ENCODE results near the gene MEIG1.
"Not testable (repeated sequence)": the region's sequence is repeated elsewhere in the genome, so short reads cannot be mapped to it uniquely, and the experiment has no call there.

The MEIG1 gene

DNA sequence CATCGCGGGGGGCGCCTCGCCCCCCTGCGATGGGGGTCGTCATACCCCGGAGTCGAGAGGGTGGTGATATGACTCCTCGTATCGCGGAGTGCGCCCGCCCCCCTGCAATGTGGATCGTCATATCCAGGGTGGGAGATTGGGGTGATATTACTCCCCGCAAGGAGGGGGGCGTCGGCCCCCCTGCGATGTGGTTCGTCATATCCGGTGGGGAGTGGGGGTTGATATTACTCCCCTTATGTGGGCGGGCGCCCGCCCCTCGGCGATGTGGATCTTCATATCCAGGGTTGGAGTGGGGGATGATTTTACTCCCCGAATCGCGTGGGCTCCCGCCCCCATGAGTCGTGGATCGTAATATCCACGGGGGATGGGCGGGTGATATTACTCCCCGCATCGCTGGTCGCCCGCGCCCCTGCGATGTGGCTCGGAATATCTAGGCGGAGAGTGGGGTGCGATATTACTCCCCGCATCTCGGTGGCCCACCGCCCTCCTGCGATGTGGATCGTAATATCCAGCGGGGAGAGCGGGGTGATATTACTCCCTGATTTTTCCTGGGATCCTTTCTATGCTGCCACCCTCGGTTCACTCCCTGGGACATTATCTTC lies 36.9 kb downstream of the MEIG1 start:
- H3K4me3 ChIP-seq (ENCODE audit: low read length): peak overlapping the region; percentile 1; the same call in 1 of the 2 replicates

DNA sequence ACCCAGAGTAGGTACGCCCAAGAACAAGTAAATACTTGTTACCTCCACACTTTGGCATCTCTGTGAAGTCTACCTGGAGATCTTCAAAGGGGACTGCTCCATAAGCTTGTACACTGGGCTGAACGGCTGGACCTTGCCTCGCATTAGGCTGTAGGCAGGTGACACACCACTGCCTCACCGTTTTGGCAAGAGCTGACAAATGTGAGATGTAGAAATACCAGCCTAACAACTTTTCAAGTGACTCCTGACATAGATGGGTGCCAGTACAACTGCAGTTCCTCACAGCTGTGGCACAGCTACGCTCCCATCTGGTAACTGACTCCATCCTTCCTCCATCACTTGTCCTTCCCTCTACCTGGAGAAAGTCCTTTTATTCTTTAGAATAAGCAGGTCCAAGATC lies 54.3 kb downstream of the MEIG1 start:
- not testable (repeated sequence) for H3K4me3 ChIP-seq (ENCODE audit: low read length)

More for the DNA sequence above, 36.9 kb downstream of the MEIG1 start:
- no peak for TF ChIP-seq ZNF274 (IDR thresholded peaks at IDR 0.05; ENCODE audit: low read depth, low read length)

DNA sequence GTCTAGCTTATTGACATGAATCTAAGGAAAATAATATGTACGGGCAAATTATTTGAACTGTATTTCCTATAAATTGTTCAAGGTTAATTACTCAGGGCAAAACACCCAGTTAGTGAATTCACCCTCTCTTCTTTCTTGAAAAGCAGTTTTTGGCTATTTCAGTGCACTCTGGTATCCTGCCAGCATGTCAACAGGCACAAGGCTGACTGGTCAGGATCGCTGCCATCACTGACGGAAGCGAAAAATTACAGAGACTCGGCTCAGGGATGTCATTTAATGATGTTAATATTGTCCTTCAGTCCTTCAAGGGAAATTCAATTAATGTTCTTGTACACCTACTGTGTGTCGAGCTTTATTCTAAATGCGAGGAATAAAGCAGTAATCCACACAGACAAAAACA lies 56.3 kb downstream of the MEIG1 start:
- no peak for TF ChIP-seq ZNF274 (IDR thresholded peaks at IDR 0.05; ENCODE audit: low read depth, low read length)
- H3K4me3 ChIP-seq (ENCODE audit: low read length): no peak overlapping the region

DNA sequence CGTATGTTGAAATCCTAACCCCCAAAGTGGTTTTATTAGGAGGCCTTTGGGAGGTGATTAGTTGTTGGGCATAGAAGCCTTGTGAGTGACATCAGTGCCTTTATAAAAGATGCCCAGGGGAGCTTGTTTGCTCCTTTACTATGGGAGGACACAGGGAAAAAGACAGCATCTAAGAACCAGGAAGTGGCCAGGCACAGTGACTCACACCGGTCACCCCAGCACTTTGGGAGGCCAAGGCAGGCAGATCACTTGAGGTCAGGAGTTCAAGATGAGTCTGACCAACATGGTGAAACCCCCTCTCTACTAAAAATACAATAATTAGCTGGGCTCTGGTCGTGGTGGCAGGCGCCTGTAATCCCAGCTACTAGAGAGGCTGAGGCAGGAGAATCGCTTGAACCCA lies 61.8 kb downstream of the MEIG1 start:
- H3K4me3 ChIP-seq (ENCODE audit: low read length): not testable (repeated sequence)
